Adrenal gland (tissue), 5 donors: Measurements from ENCODE around the gene MOB2.

Experiments
- CTCF ChIP-seq, 6 experiments: fragments of 450-650 bp in 4 of 6; fragments of 200-600 bp in 2 of 6; sonication (generic) in 1 of 6; IDR thresholded peaks; 1 replicate in 5 of 6; 2 replicates in 1 of 6; pipeline versions ENCODE4 v1.5.1 to v1.8.0; 2016 to 2021; ENCODE audit warnings: antibody characterized with exemption in 6 of 6, mild to moderate bottlenecking in 2 of 6, moderate library complexity in 1 of 6
- POLR2A ChIP-seq, 2 donors: fragments of 450-650 bp; IDR thresholded peaks; one replicate each; pipeline ENCODE4 v1.6.1; 2017; ENCODE audit warnings: antibody characterized with exemption in 2 of 2, mild to moderate bottlenecking in 2 of 2, moderate library complexity in 1 of 2
- donor health status: DM: no; HTN: no; CAD: no.

GRCh38 chr11:1523779-1524178 lies 37.2 kb upstream of the MOB2 start:
- TF ChIP-seq POLR2A (IDR thresholded peaks at IDR 0.05) = no peak
- no peak for TF ChIP-seq CTCF (IDR thresholded peaks at IDR 0.05)
